ENCODE results near the gene XPO6.

DNA sequence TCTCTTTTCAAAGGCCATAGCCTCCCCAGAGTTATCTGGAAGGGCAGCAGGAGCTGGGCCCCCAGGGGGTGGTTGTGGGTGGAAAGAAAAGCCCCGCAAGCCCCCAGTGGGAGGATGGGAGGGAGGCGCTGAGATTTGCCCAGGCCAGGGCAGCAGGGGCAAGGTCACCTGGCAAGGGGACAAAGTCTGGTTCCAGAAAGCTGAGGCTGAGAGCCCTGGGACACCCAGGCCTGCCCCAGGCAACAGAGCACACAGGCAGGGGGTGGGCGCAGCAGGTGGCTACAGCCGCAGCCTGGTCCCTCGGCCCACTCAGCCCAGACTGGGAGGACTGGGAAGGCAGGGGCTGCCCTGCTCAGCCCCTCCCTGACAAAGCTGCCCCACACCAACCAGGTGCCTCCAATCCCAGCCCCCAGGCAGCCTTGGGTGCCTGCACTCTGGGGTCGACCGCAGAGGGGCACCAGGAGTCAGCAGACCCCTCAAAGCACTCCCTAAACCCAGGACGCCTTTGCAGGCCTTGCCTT is 124.6 kb downstream of the XPO6 start:
- TF ChIP-seq GATA3 (IDR thresholded peaks at IDR 0.05; ENCODE audit: low read depth, low read length), result no peak
- no peak for TF ChIP-seq GATA2 (IDR thresholded peaks at IDR 0.05; ENCODE audit: low read depth, low read length)
